ENCODE measurements around the gene GJD3. TPM values are rescaled to one million over a fixed set of nuclear protein-coding genes. Genes with fewer than 3 reads are reported as not detected.

The GJD3 gene
- polyA plus RNA-seq, 1 donor from 2014 or later, result not detected

DNA sequence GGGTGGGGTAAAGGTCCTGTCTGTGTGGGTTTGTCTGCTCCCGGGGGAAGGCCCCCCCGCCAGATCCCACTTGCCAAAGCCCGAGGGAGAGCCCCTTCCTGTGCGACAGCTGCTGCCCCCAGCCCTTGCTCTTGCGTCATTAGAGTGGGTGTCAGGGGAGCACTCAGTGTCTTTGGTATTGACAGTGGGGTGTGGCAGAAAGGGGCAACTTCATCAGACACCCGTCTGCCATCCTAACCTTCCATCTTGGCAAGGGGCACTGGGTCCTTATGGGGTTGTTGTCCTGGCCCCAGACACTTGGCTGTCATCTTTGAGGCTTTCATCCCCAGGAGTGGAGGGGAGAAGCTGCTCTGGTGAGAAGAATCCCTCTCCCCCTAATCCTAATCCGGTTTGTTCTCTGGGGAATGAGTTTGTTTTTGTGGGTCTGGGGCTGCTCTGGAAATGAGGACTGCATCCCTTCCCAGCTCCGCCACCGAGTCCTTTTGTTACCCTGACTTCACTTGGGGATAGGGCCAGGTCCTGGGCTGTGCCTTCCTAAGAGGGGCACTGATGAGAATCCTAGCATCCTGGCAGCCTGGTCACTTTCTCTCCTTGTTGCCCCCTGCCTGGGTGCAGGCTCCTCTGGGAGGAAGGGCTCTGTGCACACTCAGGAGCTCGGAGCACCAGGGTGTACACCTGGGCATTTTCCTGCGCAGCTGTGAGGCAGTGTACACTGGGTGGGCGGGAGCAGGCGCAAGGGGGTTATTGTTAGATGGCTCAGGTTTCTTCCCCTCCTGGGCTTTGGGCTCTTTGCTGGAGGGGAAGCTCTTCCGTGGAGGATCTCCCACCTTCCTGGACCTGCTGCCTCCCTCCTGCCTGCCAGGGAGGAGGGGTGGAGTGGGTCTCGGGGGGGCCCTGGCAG is 21.1 kb downstream of the GJD3 start:
- TF ChIP-seq TAF1 (IDR thresholded peaks at IDR 0.05; ENCODE audit: low read depth), result no peak
- no peak for TF ChIP-seq EZH2 (IDR thresholded peaks at IDR 0.05; ENCODE audit: borderline replicate concordance, insufficient read depth, low read length, poor library complexity, severe bottlenecking)
- no peak for TF ChIP-seq RAD21 (conservative IDR thresholded peaks at IDR 0.05)
- no peak for TF ChIP-seq SMC3 (conservative IDR thresholded peaks at IDR 0.05; ENCODE audit: poor library complexity)
- no peak for TF ChIP-seq MXI1 (conservative IDR thresholded peaks at IDR 0.05; ENCODE audit: poor library complexity, severe bottlenecking)
- TF ChIP-seq, protein P1, sequence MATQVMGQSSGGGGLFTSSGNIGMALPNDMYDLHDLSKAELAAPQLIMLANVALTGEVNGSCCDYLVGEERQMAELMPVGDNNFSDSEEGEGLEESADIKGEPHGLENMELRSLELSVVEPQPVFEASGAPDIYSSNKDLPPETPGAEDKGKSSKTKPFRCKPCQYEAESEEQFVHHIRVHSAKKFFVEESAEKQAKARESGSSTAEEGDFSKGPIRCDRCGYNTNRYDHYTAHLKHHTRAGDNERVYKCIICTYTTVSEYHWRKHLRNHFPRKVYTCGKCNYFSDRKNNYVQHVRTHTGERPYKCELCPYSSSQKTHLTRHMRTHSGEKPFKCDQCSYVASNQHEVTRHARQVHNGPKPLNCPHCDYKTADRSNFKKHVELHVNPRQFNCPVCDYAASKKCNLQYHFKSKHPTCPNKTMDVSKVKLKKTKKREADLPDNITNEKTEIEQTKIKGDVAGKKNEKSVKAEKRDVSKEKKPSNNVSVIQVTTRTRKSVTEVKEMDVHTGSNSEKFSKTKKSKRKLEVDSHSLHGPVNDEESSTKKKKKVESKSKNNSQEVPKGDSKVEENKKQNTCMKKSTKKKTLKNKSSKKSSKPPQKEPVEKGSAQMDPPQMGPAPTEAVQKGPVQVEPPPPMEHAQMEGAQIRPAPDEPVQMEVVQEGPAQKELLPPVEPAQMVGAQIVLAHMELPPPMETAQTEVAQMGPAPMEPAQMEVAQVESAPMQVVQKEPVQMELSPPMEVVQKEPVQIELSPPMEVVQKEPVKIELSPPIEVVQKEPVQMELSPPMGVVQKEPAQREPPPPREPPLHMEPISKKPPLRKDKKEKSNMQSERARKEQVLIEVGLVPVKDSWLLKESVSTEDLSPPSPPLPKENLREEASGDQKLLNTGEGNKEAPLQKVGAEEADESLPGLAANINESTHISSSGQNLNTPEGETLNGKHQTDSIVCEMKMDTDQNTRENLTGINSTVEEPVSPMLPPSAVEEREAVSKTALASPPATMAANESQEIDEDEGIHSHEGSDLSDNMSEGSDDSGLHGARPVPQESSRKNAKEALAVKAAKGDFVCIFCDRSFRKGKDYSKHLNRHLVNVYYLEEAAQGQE (IDR thresholded peaks at IDR 0.05; ENCODE audit: borderline replicate concordance), result no peak
- TF ChIP-seq, protein P2, sequence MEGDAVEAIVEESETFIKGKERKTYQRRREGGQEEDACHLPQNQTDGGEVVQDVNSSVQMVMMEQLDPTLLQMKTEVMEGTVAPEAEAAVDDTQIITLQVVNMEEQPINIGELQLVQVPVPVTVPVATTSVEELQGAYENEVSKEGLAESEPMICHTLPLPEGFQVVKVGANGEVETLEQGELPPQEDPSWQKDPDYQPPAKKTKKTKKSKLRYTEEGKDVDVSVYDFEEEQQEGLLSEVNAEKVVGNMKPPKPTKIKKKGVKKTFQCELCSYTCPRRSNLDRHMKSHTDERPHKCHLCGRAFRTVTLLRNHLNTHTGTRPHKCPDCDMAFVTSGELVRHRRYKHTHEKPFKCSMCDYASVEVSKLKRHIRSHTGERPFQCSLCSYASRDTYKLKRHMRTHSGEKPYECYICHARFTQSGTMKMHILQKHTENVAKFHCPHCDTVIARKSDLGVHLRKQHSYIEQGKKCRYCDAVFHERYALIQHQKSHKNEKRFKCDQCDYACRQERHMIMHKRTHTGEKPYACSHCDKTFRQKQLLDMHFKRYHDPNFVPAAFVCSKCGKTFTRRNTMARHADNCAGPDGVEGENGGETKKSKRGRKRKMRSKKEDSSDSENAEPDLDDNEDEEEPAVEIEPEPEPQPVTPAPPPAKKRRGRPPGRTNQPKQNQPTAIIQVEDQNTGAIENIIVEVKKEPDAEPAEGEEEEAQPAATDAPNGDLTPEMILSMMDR (IDR thresholded peaks at IDR 0.05; ENCODE audit: poor library complexity, severe bottlenecking), result no peak
- no peak for TF ChIP-seq EP300 (conservative IDR thresholded peaks at IDR 0.05; ENCODE audit: poor library complexity, severe bottlenecking)
- TF ChIP-seq POLR2AphosphoS5 (IDR thresholded peaks at IDR 0.05), result no peak
- Histone ChIP-seq H3K79me2 (replicated peaks; ENCODE audit: insufficient read depth, low read length) (peaks cover 70% of the 10 kb centered on the region), H3K9me2 (ENCODE audit: insufficient read depth, low read length) (no peaks in the 10 kb centered on the region), H3K27ac (ENCODE audit: low read length) (peak overlapping the region; percentile 88), H3K4me2 (ENCODE audit: low read length) (peak overlapping the region; percentile 78), H3K9ac (ENCODE audit: low read length) (peak overlapping the region; percentile 97), H3K9me3 (ENCODE audit: low read length) (no peaks in the 10 kb centered on the region), H2AFZ (ENCODE audit: low read depth, low read length) (no peak overlapping the region), H3F3A (ENCODE audit: insufficient read depth, low read length, poor library complexity, severe bottlenecking) (peaks cover 2% of the 10 kb centered on the region), H3K4me3 (ENCODE audit: low read length) (peak overlapping the region; percentile 91), H4K20me1 (ENCODE audit: insufficient read depth) (no peaks in the 10 kb centered on the region), H3K36me3 (ENCODE audit: insufficient read depth, low read length) (no peaks in the 10 kb centered on the region), H3K27me3 (ENCODE audit: insufficient read depth, low read depth, low read length) (no peaks in the 10 kb centered on the region)

DNA sequence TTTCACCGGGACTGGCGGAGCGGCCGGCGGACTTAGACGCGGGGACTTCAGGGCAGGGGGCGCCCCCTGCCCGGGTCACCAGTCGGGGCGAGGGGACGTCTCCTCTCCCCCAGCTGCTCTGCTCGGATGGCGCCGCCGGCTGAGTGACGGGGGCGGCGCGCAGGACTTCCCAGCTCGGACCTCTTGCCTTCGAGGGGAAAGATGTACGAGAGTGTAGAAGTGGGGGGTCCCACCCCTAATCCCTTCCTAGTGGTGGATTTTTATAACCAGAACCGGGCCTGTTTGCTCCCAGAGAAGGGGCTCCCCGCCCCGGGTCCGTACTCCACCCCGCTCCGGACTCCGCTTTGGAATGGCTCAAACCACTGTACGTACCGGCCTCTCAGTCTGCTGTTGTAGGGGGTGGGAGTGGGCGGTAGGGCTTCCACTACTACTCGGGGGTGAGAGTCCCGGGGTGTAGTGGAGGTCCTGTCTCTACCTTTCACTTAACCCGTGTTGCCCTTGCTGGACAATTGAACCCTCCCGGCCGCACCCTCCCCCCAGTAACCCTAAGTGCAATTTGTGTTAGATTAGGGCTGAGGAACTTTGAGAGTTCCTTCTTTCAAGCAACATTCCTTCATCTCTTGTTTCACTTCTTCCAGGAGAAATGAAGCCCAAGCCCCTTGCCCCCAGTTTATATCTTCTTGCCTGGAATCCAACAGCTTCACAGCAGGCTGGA is 21.9 kb downstream of the GJD3 start:
- no peaks in the 10 kb centered on the region for H3K9me2 ChIP-seq (ENCODE audit: insufficient read depth, low read length)
- H2AFZ ChIP-seq (ENCODE audit: low read depth, low read length), result no peak overlapping the region
- H3K27me3 ChIP-seq (ENCODE audit: insufficient read depth, low read depth, low read length), result no peaks in the 10 kb centered on the region
- peak overlapping the region; percentile 91 for H3K4me3 ChIP-seq (ENCODE audit: low read length)
- peaks cover 65% of the 10 kb centered on the region for H3K79me2 ChIP-seq (replicated peaks; ENCODE audit: insufficient read depth, low read length)
- no peaks in the 10 kb centered on the region for H3K9me3 ChIP-seq (ENCODE audit: low read length)
- peak overlapping the region; percentile 78 for H3K4me2 ChIP-seq (ENCODE audit: low read length)
- H3K27ac ChIP-seq (ENCODE audit: low read length), result peak overlapping the region; percentile 88
- no peaks in the 10 kb centered on the region for H4K20me1 ChIP-seq (ENCODE audit: insufficient read depth)
- TF ChIP-seq MXI1 (conservative IDR thresholded peaks at IDR 0.05; ENCODE audit: poor library complexity, severe bottlenecking), result no peak
- TF ChIP-seq SMC3 (conservative IDR thresholded peaks at IDR 0.05; ENCODE audit: poor library complexity), result no peak
- no peak for TF ChIP-seq POLR2AphosphoS5 (IDR thresholded peaks at IDR 0.05)
- TF ChIP-seq, protein P2 (IDR thresholded peaks at IDR 0.05; ENCODE audit: poor library complexity, severe bottlenecking), result no peak
- TF ChIP-seq EZH2 (IDR thresholded peaks at IDR 0.05; ENCODE audit: borderline replicate concordance, insufficient read depth, low read length, poor library complexity, severe bottlenecking), result no peak
- no peak for TF ChIP-seq EP300 (conservative IDR thresholded peaks at IDR 0.05; ENCODE audit: poor library complexity, severe bottlenecking)
- TF ChIP-seq, protein P1 (IDR thresholded peaks at IDR 0.05; ENCODE audit: borderline replicate concordance), result no peak
- TF ChIP-seq RAD21 (conservative IDR thresholded peaks at IDR 0.05), result no peak
- TF ChIP-seq TAF1 (IDR thresholded peaks at IDR 0.05; ENCODE audit: low read depth), result no peak
- H3K9ac ChIP-seq (ENCODE audit: low read length), result peak overlapping the region; percentile 97
- H3F3A ChIP-seq (ENCODE audit: insufficient read depth, low read length, poor library complexity, severe bottlenecking), result peaks cover 2% of the 10 kb centered on the region
- no peaks in the 10 kb centered on the region for H3K36me3 ChIP-seq (ENCODE audit: insufficient read depth, low read length)

All from neural cell (in vitro differentiated cells).